Inflammatory macrophage treated with lipopolysaccharide for 4 hours (primary cell): Measurements from ENCODE around the gene XRCC3.
A peak's percentile ranks its signal among the peaks of the same experiment; 100 is the strongest.

Experiments used
- DNase-seq: peaks from one replicate; pipeline ENCODE4 v3.0.0-alpha.2; 2020

The XRCC3 gene

DNA sequence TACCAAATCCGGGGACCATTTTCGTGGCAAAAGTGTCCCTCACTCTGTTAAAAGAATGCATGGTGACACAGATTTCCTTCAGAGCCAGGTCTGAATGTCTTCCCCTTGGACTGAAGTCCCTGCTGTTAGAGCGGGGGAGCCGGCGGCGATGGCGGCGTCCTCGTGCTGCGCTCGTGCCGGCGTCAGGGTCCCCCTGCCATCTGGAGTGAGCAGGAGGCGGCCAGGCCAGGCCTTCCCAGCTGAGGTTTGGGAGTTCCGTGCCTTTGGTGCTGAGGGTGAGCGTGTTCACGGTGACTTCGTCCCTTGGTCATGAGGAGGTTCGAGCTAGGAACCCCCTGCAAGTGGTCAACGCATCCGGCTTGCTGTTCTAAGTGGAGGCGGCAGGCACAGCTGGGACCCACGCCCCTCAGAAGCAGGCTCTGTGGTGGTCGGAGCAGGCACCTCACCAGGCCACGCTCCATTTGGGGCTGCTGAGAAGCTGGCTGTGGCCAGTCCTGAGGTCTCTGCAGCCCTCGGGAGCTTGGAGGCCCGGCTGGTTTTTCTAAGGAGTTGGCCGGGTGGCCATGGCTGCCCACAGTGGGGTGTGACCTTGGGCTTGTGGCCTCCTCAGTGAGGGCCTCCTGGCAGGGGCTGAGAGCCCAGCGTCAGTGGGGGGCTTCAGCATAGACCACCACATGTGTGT lies 9.9 kb upstream of the XRCC3 start:
- no peak for DNase-seq

DNA sequence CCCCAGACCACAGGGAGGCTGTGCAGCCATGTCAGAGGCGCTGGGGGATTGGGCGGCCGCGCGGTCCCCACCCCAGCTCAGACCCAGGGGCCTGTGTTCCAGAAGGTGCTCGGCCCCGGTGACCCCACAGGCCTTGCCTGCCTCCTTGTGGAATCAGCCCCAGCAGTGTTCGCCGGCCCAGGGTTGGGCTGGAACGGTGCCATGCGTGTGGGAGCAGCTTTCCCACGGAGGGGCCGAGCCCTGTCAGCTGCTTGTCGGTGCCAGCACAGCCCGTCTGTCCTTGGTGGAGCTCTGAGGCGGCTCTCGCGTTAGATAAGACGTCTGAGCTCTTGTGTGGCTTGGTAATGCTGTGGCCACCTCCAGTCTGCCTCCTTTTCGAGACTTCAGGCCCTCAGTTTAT lies 8.9 kb upstream of the XRCC3 start:
- no peak for DNase-seq

DNA sequence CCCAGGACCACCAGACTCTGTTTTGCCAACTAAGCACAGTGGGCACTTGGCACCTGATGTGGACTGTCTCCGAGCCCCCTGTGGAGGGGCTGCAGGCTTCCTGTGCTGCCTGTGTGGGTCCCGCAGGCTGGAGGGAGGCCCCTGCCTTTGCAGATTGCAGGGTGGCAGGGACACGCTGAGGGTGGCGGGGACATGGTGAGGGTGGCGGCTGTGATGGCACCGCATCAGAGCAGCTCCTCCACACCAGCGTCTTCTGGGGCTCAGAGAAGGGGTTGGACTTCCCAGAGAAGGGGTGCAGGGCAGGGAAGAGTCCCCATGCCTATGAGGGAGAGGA lies 8.5 kb upstream of the XRCC3 start:
- DNase-seq: no peak

DNA sequence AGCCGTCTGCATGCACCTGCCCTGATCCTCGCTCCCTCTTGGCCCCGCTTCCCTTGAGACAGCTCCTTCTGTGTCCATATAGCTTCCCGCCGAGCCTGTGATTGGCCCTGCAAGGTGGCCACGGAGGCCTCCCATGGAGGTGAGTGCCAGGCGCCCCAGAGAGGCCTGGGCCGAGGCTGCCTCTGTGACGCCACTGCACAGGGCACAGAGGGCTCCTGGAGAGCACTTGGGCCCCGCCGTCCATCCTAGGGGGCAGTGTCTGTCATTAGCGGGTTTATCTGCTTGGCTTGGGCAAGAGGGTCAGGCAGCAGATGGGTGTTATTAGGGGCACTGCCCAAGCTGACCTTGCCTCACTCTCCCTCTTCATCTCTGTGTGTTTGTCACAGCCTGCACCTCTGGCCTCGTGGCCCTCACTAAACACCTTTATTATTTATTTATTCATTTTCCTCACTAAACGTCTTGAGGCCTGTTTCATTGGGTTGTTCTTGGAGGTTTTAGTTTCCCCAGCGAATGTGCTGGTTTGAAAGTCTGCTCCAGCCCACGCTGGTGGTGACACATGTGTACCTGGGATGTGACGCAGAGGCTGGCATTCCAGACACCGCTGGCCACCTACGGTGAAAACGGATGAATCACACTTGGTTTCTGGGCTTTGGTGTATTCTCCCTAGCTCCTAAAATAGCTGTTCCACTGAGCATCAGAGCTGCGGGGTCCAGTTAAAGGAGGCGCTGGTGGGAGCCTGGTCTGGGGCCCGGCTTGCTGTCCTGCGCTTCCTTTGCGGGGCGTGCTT lies 6.3 kb upstream of the XRCC3 start:
- no peak for DNase-seq

DNA sequence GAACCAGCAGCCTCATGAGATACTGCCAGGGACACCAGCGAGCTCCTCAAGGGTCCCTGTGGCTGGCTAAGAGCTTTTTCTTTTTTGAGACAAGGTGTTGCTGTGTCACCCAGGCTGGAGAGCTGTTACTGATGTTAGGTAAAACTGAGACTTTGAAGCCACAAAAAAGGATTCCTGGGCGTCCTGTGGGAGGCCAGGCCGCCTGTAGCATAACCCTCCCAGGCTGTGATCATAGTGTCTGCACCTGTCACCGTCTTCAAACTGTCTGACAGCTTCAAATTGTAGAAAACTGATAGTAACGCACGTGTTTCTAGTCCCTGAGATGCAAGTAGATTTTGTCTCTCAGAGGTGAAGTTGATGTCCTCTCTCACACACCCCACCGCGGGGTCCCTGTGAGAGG lies 4.5 kb upstream of the XRCC3 start:
- DNase-seq: no peak

DNA sequence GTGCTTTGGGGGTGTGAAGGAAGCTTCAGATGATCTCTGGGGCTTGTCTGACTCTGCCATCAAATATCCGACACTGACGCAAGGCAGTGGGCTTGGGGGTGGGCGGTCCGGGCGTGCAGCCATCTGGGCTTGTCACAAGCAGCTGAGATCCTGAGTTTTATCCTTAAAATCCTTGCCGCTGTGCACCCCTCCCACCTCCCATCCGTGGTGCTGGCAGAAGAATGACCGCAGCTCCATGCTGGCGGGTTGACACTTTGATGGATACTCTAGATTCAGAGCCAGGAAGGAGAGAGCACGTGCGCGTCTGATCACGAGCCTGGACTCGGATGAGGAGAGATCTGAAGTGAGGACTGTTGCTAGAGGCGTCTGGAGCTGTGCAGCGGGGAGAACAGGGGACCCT lies 3.3 kb upstream of the XRCC3 start:
- DNase-seq: no peak

DNA sequence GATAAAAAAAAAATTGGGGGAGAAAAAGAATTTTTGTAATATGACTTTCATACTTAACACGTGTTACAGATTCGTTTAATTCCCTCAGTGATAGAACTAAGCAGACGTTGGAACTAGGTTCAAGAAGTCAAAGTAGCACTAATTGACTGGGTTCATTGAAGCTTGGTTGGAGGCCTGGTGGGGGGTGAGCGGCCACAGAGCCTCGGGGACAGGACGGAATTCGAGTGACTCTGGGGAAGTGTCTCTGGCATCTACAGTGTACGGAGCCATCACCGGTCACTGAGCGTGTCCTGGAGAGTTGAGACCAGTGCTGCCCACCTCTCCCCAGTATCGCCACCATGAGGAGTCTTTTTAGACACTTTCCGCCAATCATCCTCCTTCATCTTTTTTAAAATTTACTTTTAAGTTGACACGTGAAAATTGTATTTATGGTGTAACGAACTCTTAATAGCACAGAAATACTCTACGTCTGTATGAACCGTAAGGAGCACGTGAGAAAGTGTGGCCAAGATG lies 1.7 kb upstream of the XRCC3 start:
- no peak for DNase-seq

DNA sequence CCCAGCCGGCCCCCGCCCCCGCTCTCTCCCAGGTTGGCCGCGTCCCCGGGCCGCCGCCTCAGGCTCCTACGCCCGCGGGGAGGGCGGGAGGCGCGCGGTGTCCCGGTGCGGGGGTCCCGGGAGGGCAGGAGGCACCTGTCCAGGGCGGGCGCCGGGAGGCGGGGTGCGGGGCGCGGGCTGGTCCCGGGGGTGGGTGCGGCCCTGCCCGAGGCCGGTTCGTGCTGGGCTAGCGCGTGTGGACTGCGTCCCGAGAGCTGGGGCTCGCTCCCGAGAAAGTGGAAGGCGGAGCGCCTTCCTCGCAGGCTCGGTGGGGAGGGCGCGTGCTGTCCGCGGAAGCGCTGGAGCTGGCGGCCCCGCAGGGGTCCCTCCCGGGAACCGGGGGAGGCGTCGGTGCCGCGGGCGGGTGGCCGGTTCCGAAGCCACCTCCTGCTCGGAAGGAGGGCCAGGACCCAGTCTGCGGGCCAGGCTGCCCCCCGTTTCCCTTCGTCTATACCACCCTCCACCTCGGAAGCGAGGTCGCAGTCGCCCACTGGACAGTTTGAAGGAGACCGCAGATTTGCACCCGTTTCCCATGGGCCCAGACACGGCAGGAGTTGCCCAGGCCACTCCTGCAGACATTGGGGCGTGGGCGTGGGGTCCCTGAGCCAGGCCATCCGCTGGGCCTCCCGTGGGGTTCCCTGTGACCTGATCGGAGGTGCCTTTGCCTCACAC lies 995 bp upstream of the XRCC3 start:
- peak; percentile 44 for DNase-seq

DNA sequence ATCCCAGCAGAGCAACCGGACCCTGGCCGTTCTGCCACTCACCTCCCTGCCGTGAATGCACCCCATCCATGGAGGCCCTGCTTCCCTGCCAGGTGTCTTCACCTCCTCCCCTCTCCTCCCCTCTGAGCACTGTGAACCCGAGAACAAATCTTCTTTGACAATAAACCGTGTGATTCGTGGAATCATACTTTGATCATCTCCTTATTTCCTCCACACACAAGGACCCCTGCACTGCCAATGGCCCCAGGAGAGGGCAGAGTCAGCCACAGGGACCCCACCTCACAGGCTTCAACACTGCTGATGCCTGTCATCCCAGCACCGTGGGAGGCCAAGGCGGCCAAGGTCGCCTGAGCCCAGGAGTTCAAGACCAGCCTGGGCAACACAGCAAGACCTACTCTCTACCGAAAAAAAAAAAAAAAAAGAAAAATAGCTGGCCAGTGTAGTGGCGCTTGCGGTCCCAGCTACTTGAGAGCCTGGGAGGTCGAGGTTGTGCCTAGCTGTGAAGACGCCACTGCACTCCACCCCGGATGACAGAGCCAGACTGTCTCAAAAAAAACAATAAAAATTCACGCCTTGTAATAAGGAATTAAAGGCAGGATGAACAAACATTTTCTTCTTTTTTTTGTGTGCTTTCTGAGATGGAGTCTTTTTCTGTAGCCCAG lies 1.1 kb downstream of the XRCC3 start:
- DNase-seq: no peak

DNA sequence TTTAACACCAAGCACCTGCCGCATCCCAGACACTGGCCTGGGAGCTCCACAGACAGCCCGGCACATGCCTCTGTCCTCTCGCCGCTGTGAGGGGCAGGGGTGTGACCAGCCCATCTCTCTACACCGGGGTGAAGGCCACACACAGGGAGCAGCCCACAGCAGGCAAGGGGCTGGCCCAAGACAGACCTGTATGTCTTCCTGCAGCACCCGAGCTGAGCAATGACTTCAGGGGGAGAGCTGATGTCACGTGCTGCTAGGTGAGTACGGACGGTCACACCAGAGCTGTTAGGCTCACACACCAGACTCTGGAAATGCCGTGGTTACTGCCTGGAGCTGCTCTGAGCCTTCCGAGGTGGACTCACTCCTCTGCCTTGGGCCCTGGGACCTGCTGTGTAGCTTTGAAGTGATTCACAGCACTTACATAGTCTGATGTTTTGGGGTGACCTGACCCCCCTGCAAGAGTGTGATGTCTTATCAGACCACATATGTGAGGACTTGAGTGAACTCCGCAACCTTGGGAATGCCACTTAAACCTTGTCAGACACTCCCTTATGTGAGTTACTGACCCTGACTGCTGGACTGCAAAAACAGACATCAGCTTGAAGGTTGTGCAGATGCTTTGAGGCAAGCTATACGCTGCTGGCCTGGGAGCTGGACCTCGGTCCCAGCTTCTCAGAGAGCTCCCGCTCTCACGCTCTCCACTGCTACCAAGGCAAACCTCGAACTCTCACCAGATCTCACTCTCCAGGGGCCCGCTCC lies 1.8 kb downstream of the XRCC3 start:
- no peak for DNase-seq

DNA sequence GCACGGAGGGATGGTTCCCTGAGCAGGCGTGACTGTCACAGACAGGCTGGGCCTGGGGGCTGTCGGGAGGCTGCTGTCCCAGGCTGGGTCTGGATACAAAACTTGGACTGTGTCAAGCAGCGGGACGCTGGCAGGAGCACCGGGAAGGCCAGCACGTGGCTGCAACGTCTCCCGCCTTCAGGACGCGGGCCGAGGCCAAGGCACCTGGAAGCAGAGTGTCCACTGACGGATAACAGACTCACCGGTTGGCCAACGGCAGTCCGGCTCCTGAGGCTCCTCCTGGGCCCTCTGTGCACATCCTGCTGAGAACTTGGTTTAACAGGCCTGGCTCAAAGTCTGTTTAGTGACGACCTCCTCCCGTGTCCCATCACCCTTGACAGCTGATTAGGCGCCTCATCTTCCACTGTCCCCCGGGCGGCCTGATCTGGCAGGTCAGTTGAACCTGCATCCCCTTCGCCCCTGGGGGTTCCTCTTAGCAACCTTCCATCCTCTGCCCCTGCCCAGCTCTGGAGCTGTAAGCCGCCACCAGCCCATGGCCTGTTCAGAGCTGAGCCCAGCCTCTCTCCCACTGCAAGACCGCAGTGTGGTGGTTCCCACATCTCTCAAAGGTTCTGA lies 2.5 kb downstream of the XRCC3 start:
- no peak for DNase-seq

DNA sequence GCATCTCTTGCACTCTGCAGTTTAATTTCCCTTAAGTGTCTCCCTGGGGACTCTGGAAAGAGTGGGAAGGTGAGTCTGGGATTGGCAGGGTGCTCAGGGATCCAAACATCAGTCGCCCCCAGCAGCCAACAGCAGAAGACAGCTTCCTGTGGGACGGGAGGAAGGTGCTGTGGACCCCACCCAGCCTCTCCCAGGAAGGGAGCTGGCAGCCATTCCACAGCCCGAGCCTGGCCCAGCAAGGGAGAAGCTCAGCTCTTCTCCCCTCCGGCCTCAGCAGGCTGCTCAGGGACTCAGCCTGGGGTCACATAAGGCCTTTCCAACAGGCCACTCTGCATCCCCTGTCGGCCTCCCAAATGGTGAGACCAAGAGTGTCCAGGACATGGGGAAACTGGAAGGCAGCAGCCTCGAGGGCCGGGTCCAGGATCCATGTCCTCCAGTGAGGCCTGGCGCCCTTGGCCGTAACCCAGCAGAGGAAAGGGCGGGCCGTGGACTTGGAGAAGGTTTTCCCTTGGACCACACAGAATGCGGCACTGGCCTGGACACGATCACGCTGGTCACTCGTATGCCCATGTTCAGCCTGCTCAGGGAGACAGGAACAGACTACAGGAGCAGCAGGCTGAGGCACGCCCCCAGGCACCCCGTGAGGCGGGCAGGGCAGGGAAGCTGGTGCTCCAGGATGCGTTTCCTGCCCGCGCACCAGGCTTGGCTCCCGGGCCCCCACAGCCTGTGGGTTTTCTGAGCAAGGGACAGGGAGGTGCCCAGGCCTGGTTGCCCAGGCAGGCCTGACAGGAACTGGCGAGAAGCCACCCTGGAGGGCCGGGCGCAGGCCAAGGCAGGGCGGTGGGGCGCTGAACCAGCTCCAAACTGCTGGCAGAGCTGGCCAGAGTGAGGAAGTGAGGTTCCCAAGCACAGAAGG lies 3.5 kb downstream of the XRCC3 start:
- no peak for DNase-seq

DNA sequence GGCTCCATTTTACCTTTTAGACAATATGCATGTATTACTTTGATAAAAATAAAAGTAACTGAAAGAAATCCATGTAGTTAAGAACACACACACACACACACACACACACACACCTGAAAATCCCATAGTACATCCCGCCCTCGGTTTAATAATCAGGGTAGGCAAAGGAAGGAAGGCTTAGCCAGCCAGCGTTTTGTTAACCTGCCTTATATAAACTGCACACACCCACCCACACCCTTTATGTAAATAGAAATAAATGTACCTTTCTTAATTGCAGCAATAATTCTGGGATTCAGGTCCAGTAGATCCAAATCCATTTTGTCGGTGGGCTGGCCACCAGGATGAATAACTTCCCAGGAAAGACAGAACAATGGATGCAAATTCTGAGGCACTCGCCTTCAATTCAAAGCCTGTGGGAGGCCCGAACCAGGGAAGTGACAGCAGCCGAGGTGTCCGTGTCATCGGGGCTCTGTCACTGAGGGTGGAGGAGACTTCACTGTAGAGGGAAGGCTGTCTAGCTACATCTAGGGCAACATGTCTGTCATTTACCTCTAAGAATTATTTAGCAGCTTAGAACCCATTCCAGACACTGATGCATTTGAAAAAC lies 4.4 kb downstream of the XRCC3 start:
- no peak for DNase-seq

DNA sequence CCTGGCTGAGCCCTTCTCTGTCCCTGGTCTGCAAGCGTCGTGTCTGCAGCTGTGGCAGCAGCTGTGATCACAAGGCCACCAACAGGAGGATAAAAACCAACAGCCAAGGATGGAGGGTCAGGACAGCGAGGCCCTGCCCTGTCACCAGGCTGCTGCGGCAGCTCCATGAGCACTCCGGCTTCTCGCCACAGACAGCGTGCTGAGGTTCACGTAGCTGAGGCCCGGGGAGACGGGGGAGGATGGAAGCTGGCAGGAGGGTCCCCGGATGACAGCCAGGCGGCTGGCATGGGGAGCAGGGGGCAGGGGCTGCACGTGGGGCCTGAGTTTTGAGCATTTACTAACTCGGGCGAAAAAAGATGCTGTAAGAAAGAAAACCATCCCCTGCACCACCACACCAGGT lies 5.4 kb downstream of the XRCC3 start:
- DNase-seq: no peak

DNA sequence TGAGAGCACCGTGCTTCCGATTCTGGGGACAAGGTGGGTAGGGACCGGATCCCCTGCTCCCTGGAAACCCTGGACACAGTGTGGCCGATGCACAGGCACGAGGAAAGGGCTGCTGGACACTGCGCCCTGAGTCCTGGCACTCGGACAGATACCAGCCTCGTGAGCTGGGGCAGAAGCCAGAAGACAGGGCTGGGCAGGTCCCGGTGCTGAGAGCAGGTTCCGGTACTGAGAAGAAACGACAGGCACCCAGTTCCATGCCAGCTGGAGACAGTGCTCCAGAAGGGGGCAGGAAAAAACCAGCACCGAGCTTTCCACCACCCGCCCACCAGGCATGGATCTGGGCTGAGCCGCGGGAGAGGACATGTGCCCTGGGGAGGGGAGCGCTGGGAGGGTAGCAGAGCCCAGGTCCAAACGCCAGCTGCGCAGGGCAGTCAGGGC lies 6.5 kb downstream of the XRCC3 start:
- no peak for DNase-seq

DNA sequence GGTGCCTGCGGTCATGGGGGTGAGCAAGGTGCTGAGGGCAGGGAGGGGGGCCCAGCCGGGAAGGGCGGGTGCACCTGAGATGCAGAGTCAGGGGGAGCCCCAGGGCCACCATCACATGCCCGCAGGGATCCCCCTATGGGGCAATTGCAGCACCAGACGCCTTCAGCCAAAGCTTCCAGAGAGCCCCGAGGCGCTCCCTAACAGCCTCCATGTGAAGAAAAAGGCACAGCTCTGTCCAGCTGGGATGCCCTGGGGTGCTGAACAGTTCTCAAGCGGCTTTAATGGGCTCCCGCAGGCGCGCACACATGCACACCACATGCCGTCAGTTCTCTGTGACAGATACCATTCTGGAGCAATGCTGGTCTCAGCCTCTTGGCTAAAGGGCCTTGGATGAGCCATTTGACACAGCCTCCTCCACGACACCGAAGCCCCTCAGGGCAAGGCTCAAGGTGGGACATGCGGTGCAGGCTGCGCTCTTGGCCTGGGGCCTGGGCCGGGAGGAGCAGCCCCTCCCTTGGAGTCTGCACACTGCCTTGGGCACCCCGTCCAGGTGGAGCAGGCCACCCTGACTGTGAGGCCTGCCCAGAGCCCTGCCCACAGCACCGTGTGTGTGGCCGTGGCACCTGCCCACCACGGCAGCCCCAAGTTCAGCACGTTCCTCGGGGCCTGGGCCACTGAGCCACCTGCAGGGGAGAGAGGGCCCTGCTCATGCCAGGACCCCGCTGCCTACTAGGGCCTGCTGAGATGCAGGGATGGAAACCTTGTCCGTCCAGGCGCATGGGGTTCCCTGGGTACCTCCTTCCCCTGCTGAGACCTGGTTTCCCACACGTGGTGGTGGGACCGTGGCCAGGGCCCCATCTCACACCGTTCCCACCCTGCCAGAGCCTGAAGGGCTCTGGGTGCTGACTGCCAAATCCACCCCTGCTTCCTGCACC lies 7.7 kb downstream of the XRCC3 start:
- no peak for DNase-seq

DNA sequence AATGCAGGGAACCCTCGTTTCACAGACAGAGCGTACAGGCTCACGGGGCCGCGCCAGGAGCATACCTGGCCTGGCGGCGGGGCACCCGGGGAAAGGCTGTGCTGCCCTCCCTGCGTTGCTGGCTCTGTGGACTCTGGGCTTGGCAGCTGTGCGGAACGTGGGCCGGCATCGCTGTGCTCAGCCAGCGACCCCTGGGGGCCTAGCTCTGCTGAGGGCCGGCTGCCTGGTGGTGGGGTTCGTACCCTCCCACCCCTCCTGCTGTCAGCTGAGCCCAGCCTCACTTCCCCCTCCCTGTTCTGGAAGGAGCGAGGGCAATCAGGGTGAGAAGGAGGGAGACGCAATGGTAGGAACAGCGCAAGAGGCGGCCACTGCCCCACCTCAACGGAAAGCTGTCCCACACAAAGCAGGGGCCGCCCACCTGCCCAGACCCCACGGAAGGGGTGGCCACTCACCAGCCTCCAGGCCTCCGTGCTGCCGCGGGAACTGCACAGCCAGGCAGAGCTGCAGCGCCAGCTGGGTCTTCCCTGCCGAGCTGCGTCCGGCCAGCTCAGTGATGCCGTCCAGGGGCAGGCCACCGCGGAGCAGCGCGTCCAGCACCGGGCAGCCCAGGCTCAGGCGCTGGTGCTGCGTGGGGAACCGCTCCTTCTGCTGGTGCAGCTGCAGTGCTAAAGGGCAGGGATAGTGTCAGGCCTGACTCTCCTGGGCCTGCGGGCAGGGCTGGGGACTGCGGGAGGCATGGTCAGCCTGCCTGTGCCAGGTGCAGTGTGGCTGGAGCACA lies 8.5 kb downstream of the XRCC3 start:
- DNase-seq: no peak

DNA sequence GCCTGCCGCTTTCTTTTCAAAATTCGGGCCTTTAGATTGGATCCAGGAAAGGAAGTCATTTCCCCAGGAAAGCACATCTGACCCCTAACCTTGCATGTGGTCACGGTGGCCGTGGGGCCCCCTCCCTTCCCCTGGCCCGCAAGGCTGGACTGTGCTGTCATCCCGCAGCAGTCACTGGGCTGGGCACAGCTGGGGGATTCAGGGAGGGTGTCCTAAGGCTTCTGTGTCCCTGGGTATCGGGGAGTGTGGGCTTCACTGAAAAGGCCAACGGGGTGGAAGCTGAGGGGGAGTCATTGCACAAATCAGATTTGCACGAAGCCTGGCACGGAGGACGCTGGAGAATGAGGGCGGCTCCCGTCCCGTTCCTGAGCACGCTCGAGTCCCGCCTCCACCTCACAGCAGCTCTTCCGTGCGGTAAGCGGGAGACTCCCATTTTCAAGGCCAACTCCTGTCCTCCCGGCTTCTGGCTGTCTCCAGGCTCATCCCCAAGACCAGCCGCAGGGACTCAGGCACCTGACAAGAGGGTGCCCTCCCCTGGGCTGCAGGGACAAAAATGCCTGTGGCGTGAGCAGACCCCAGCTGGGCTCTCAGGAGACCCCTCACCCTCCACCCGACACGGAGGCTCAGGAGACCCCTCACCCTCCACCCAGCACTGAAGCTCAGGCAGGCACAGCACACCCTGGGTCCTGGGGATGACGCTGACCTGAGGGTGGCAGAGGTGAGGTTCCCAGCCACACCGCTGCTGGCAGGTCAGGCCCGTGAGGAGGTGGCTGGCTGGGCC lies 9.6 kb downstream of the XRCC3 start:
- no peak for DNase-seq
